Neural progenitor cell (in vitro differentiated cells): ENCODE data around the gene CTF1. TPM values are rescaled to one million over a fixed set of nuclear protein-coding genes. Genes with fewer than 3 reads are reported as not detected.

Source experiments
- DNase-seq: peaks from one replicate; pipeline ENCODE4 v3.0.0-alpha.2; 2016; ENCODE audit warnings: low spot score
- H2AFZ ChIP-seq: fragments of 200-600 bp; sonication (generic); replicated peaks from 2 replicates; pipeline ENCODE4 v1.6.1; 2016; ENCODE audit warnings: antibody characterized with exemption
- H3F3A ChIP-seq: fragments of 200-600 bp; sonication (generic); 2 replicates; pipeline ENCODE4 v1.6.1; 2016; ENCODE audit warnings: antibody characterized with exemption, low read depth
- H3K27ac ChIP-seq: fragments of 200-600 bp; sonication (generic); 2 replicates; pipeline ENCODE4 v1.5.1; 2016; ENCODE audit warnings: mild to moderate bottlenecking
- H3K27me3 ChIP-seq: fragments of 200-600 bp; sonication (generic); 2 replicates; pipeline ENCODE4 v1.6.1; 2016; ENCODE audit warnings: mild to moderate bottlenecking, moderate library complexity
- H3K36me3 ChIP-seq: fragments of 200-600 bp; sonication (generic); 2 replicates; pipeline ENCODE4 v1.5.1; 2016
- H3K4me1 ChIP-seq: fragments of 200-600 bp; sonication (generic); 2 replicates; pipeline ENCODE4 v1.6.1; 2016; ENCODE audit warnings: mixed run types
- H3K4me2 ChIP-seq: fragments of 200-600 bp; sonication (generic); 2 replicates; pipeline ENCODE4 v1.6.1; 2016
- H3K4me3 ChIP-seq: fragments of 200-600 bp; sonication (generic); 2 replicates; pipeline ENCODE4 v1.5.1; 2016
- H3K79me2 ChIP-seq: fragments of 200-600 bp; sonication (generic); 2 replicates; pipeline ENCODE4 v1.6.1; 2016; ENCODE audit warnings: low read depth
- H3K9ac ChIP-seq: fragments of 200-600 bp; sonication (generic); 2 replicates; pipeline ENCODE4 v1.6.1; 2016
- H3K9me3 ChIP-seq: fragments of 200-600 bp; sonication (generic); 2 replicates; pipeline ENCODE4 v1.5.1; 2016; ENCODE audit warnings: low read depth
- H4K20me1 ChIP-seq: fragments of 200-600 bp; sonication (generic); 2 replicates; pipeline ENCODE4 v1.6.1; 2016; ENCODE audit warnings: low read depth
- H3K27ac Mint-ChIP-seq: 3 replicates; pipeline ENCODE4 v1.8.0; 2021; ENCODE audit warnings: mixed read lengths
- H3K27me3 Mint-ChIP-seq: 2 replicates; pipeline ENCODE4 v1.8.0; 2022; ENCODE audit warnings: low read depth, mild to moderate bottlenecking, inconsistent platforms, moderate library complexity, mixed read lengths; ENCODE audit not compliant: insufficient read depth
- H3K36me3 Mint-ChIP-seq: 3 replicates; pipeline ENCODE4 v1.8.0; 2021; ENCODE audit warnings: mixed read lengths
- H3K4me1 Mint-ChIP-seq: 3 replicates; pipeline ENCODE4 v1.8.0; 2021; ENCODE audit warnings: mixed read lengths
- H3K4me3 Mint-ChIP-seq: 3 replicates; pipeline ENCODE4 v1.8.0; 2021; ENCODE audit warnings: mild to moderate bottlenecking, moderate library complexity, mixed read lengths
- H3K9me3 Mint-ChIP-seq: 3 replicates; pipeline ENCODE4 v1.8.0; 2020; ENCODE audit warnings: mixed read lengths
- CTCF ChIP-seq: fragments of 200-600 bp; sonication (generic); IDR thresholded peaks from 2 replicates; pipeline ENCODE4 v1.5.1; 2017; ENCODE audit warnings: antibody characterized with exemption, mild to moderate bottlenecking
- EZH2 ChIP-seq: fragments of 200-600 bp; sonication (generic); IDR thresholded peaks from 2 replicates; pipeline ENCODE4 v1.6.1; 2017; ENCODE audit warnings: antibody characterized with exemption, mild to moderate bottlenecking, moderate library complexity
- EZH2phosphoT487 ChIP-seq: fragments of 200-600 bp; sonication (generic); IDR thresholded peaks from 2 replicates; pipeline ENCODE4 v1.6.1; 2017; ENCODE audit warnings: antibody characterized with exemption
- total RNA-seq: library from RNA; depleted of rRNA; stranded (reverse); fragments of >200 nt; gene quantifications from 2 replicates; pipeline ENCODE4 v1.2.3, GENCODE V29; 2015; ENCODE audit warnings: low replicate concordance

CTF1 gene
- total RNA-seq, 1 donor from 2014 or later, result 0.39 TPM

DNA sequence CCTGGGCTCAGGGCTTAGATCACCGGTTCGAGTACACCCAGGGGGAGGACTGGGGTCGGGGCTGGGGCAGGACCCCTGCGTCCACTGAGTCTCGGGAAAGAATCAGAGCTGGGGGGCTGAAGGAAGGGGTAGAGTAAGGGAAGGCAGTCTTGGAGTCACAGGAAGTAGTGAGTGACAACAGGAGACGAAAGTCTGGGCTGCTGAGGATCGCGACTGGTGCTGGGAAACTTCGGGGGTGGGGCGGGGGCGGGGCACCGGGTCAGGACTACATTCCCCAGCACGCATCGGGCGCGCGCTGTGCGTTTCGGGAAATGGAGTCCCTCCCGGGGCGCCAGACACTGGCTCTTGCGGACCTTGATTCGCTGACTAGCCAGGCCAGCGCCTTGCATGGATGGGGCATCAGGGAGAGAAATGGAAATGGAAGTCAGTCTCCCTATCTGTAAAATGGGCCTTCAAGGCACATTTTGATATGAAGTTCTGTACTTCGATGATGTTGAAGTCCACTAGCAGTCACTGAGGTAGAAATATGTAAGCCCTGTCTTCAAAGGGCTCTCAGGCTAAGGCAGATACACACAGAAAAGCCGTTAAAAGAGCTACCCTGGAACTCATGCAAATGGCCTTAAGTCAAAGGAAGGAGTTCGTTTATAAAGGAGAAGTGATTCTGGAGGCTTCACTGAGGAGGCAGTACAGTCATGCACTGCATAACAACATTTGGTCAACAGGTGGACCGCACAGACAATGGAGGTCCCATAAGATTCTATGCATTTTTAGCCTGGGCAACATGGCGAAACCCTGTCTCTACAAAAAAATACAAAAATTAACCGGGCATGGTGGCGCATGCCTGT lies 697 bp downstream of the CTF1 start:
- Mint-ChIP-seq H3K27me3 (peaks cover 18% of the 10 kb centered on the region), H3K27ac (peak overlapping the region; percentile 97), H3K36me3 (no peaks in the 10 kb centered on the region), H3K4me3 (peak overlapping the region; percentile 91), H3K4me1 (peaks cover 34% of the 10 kb centered on the region), H3K9me3 (no peaks in the 10 kb centered on the region)
- peaks cover 56% of the 10 kb centered on the region for H3F3A ChIP-seq
- TF ChIP-seq CTCF, result no peak
- TF ChIP-seq EZH2, result no peak
- H3K36me3 ChIP-seq, result no peaks in the 10 kb centered on the region
- no peaks in the 10 kb centered on the region for H3K9me3 ChIP-seq
- H3K4me1 ChIP-seq, result peaks cover 16% of the 10 kb centered on the region
- peak overlapping the region; percentile 69 for H3K4me3 ChIP-seq
- peak overlapping the region; percentile 65 for H2AFZ ChIP-seq
- peak; percentile 98 for DNase-seq
- peak overlapping the region; percentile 83 for H3K27ac ChIP-seq
- H3K9ac ChIP-seq, result no peak overlapping the region
- peak overlapping the region; percentile 84 for H3K4me2 ChIP-seq
- H3K27me3 ChIP-seq, result peaks cover 25% of the 10 kb centered on the region
- H3K79me2 ChIP-seq, result peaks cover 8% of the 10 kb centered on the region
- H4K20me1 ChIP-seq, result no peaks in the 10 kb centered on the region

- H4K20me1 ChIP-seq, result no peaks in the 10 kb centered on the region
- peaks cover 9% of the 10 kb centered on the region for H3K4me1 ChIP-seq
- peaks cover 55% of the 10 kb centered on the region for H3F3A ChIP-seq
- H3K9me3 ChIP-seq, result no peaks in the 10 kb centered on the region
- Mint-ChIP-seq H3K36me3 (no peaks in the 10 kb centered on the region), H3K27me3 (peaks cover 16% of the 10 kb centered on the region), H3K9me3 (no peaks in the 10 kb centered on the region), H3K4me1 (peaks cover 26% of the 10 kb centered on the region), H3K4me3 (no peak overlapping the region), H3K27ac (no peak overlapping the region)
- no peaks in the 10 kb centered on the region for H3K36me3 ChIP-seq
- no peak for DNase-seq
- TF ChIP-seq EZH2 (no peak), EZH2phosphoT487 (no peak), CTCF (no peak)
- peaks cover 18% of the 10 kb centered on the region for H3K27me3 ChIP-seq
- H2AFZ ChIP-seq, result no peak overlapping the region
- no peak overlapping the region for H3K27ac ChIP-seq
- H3K9ac ChIP-seq, result no peak overlapping the region
- no peak overlapping the region for H3K4me3 ChIP-seq
- H3K4me2 ChIP-seq, result no peak overlapping the region
- no peaks in the 10 kb centered on the region for H3K79me2 ChIP-seq
These were observed 3.4 kb downstream of the CTF1 start for GRCh38 chr16:30899794-30900193.

DNA sequence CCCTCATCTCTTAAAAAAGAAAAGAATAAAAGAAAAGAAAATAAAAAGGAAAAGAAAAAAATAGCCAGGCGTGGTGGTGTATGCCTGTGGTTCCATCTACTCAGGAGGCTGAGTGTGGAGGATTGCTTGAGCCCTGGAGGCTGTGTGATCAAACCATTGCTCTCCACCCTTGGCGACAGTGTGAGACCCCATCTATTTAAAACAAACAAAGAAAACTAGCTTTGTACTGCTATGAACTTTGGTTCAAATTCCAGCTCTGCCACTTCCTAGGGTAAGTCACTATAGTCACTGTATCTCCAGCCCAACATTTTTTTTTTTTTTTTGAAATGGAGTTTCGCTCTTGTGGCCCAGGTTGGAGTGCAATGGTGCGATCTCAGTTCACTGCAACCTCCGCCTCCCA lies 4.2 kb downstream of the CTF1 start:
- peaks cover 13% of the 10 kb centered on the region for H3K27me3 ChIP-seq
- no peaks in the 10 kb centered on the region for H4K20me1 ChIP-seq
- Mint-ChIP-seq H3K27ac (no peak overlapping the region), H3K27me3 (peaks cover 11% of the 10 kb centered on the region), H3K9me3 (no peaks in the 10 kb centered on the region), H3K4me1 (peaks cover 19% of the 10 kb centered on the region), H3K4me3 (peak overlapping the region; percentile 15), H3K36me3 (no peaks in the 10 kb centered on the region)
- TF ChIP-seq EZH2, result no peak
- H3K27ac ChIP-seq, result no peak overlapping the region
- no peaks in the 10 kb centered on the region for H3K79me2 ChIP-seq
- H3K4me1 ChIP-seq, result peaks cover 8% of the 10 kb centered on the region
- H3F3A ChIP-seq, result peaks cover 47% of the 10 kb centered on the region
- H3K4me3 ChIP-seq, result no peak overlapping the region
- H2AFZ ChIP-seq, result no peak overlapping the region
- no peak overlapping the region for H3K9ac ChIP-seq
- no peaks in the 10 kb centered on the region for H3K9me3 ChIP-seq
- H3K36me3 ChIP-seq, result no peaks in the 10 kb centered on the region
- DNase-seq, result no peak
- H3K4me2 ChIP-seq, result no peak overlapping the region
